Aorta (tissue), 5 donors: ENCODE measurements around the gene INSIG2. TPM values are rescaled to one million over a fixed set of nuclear protein-coding genes. Genes with fewer than 3 reads are reported as not detected.

Source experiments
- ATAC-seq: fragments of 200-7000 bp; cut with Tn5 transposase; one replicate; pipeline ENCODE4 v1.9.1; 2022; ENCODE audit warnings: moderate library complexity; ENCODE audit not compliant: low FRiP score
- DNase-seq, 2 donors: peaks; one replicate each; pipeline ENCODE4 v3.0.0-alpha.2; 2020
- H3K27ac ChIP-seq, 2 donors: one replicate each; pipeline ENCODE4 v1.5.1; 2013; ENCODE audit warnings: low read length in 2 of 2, mild to moderate bottlenecking in 2 of 2, moderate library complexity in 2 of 2, control low read depth in 1 of 2, inconsistent platforms in 1 of 2, low read depth in 1 of 2
- H3K27me3 ChIP-seq, 2 donors: one replicate each; pipeline ENCODE4 v1.6.1; 2013; ENCODE audit warnings: control low read depth in 1 of 2, low read length in 1 of 2, mild to moderate bottlenecking in 1 of 2, moderate library complexity in 1 of 2; ENCODE audit not compliant: insufficient read depth in 2 of 2, control insufficient read depth in 1 of 2
- H3K36me3 ChIP-seq, 2 donors: one replicate each; pipeline ENCODE4 v1.6.1; 2013; ENCODE audit warnings: control low read depth in 1 of 2, low read length in 1 of 2, mild to moderate bottlenecking in 1 of 2; ENCODE audit not compliant: insufficient read depth in 2 of 2, control insufficient read depth in 1 of 2
- H3K4me1 ChIP-seq, 2 donors: one replicate each; pipeline ENCODE4 v1.6.1; 2013; ENCODE audit warnings: low read length in 2 of 2, control low read depth in 1 of 2, mild to moderate bottlenecking in 1 of 2, moderate library complexity in 1 of 2; ENCODE audit not compliant: insufficient read depth in 2 of 2, control insufficient read depth in 1 of 2
- H3K4me3 ChIP-seq, 2 donors: one replicate each; pipeline ENCODE4 v1.5.1; 2013; ENCODE audit warnings: low read length in 2 of 2, control low read depth in 1 of 2, mild to moderate bottlenecking in 1 of 2
- H3K9me3 ChIP-seq: one replicate; pipeline ENCODE4 v1.6.1; 2013; ENCODE audit warnings: mild to moderate bottlenecking, low read length; ENCODE audit not compliant: control insufficient read depth
- WGBS, 2 donors: extraction: QIAGEN DNeasy Blood & Tissue Kit; methylation state at CpG; one replicate each; pipeline ENCODE4 v1.1.7; 2013; 5-methylcytosine and 5-hydroxymethylcytosine counted together
- intact Hi-C, 2 donors: fragments of 100-400 bp; cut with DNase I; formaldehyde crosslinking; loops; one replicate each; pipeline versions ENCODE4 v1.14.2 to v1.15.0; 2022
- polyA plus RNA-seq, 2 donors: library from polyadenylated mRNA; stranded (reverse); fragments of 200-250 nt; gene quantifications; one replicate each; pipeline ENCODE4 v1.2.3, GENCODE V29; 2013
- total RNA-seq, 2 donors: library from RNA; stranded (reverse); fragmentation: NEBNext Ultra II Directional; extraction: Animal tissue kit (Norgen Biotek cat#: 25700); gene quantifications; one replicate each; pipeline ENCODE4 v1.2.1, GENCODE V29; 2021
- donor health status: healthy with polysubstance abuse.
- donor health status: Bipolar disorder and iron deficiency.
- donor health status: DM: no; HTN: no; CAD: no.
- donor health status: DM: no; HTN: no; CAD: no.
- donor health status: DM: yes; HTN: yes; CAD: no.

The INSIG2 gene
- total and polyA plus RNA-seq, 4 donors, result 34.2 to 44.5 (median 39.2) TPM

- no peak overlapping the region for H3K27ac ChIP-seq
- no peaks in the 10 kb centered on the region for H3K9me3 ChIP-seq
- H3K36me3 ChIP-seq, result peaks cover 2 to 9% of the 10 kb centered on the region in 2 donors
- peaks cover 0 to 5% of the 10 kb centered on the region in 2 donors for H3K4me1 ChIP-seq
- DNase-seq (no peak), ATAC-seq (no peak)
- intact Hi-C loops, result no loop called here
- H3K4me3 ChIP-seq, result no peak overlapping the region
- no peaks in the 10 kb centered on the region for H3K27me3 ChIP-seq
- WGBS, 2 donors, result 67 to 86% methylated on average over 1 of the region's 1 CpG
These were observed 10.2 kb downstream of the INSIG2 start for GRCh38 chr2:118098307-118099030.

- ATAC-seq (no peak), DNase-seq (no peak)
- no peaks in the 10 kb centered on the region for H3K4me1 ChIP-seq
- intact Hi-C loops, result no loop called here
- 76 to 83% methylated on average over 6 of the region's 6 CpGs for WGBS, 2 donors
- no peaks in the 10 kb centered on the region for H3K27me3 ChIP-seq
- H3K9me3 ChIP-seq, result no peaks in the 10 kb centered on the region
- peaks cover 2 to 9% of the 10 kb centered on the region in 2 donors for H3K36me3 ChIP-seq
- H3K4me3 ChIP-seq, result no peak overlapping the region
- no peak overlapping the region for H3K27ac ChIP-seq
These were observed 14.3 kb downstream of the INSIG2 start for GRCh38 chr2:118102433-118103082.

- ATAC-seq, result no peak
- no peaks in the 10 kb centered on the region for H3K4me1 ChIP-seq
- H3K27me3 ChIP-seq, result no peaks in the 10 kb centered on the region
- 71 to 87% methylated on average over 2 of the region's 2 CpGs for WGBS, 2 donors
- peaks cover 0 to 6% of the 10 kb centered on the region in 2 donors for H3K36me3 ChIP-seq
- intact Hi-C loops, result no loop called here
- H3K4me3 ChIP-seq, result no peak overlapping the region
- no peak overlapping the region for H3K27ac ChIP-seq
- DNase-seq, result no peak
- no peaks in the 10 kb centered on the region for H3K9me3 ChIP-seq
These were observed 16.0 kb downstream of the INSIG2 start for GRCh38 chr2:118103951-118104940.

- no peaks in the 10 kb centered on the region for H3K27me3 ChIP-seq
- ATAC-seq (no peak), DNase-seq (no peak)
- no peaks in the 10 kb centered on the region for H3K9me3 ChIP-seq
- WGBS, 2 donors, result 86 to 87% methylated on average over 4 of the region's 4 CpGs
- no peak overlapping the region for H3K4me3 ChIP-seq
- intact Hi-C loops, result no loop called here
- H3K27ac ChIP-seq, result no peak overlapping the region
- H3K4me1 ChIP-seq, result no peaks in the 10 kb centered on the region
- H3K36me3 ChIP-seq, result peaks cover 0 to 3% of the 10 kb centered on the region in 2 donors
These were observed 17.2 kb downstream of the INSIG2 start for GRCh38 chr2:118105497-118105896.

- H3K27me3 ChIP-seq, result no peaks in the 10 kb centered on the region
- 82 to 92% methylated on average over 3 of the region's 3 CpGs for WGBS, 2 donors
- no peaks in the 10 kb centered on the region for H3K4me1 ChIP-seq
- intact Hi-C loops, result no loop called here
- H3K36me3 ChIP-seq, result no peaks in the 10 kb centered on the region
- no peak overlapping the region for H3K4me3 ChIP-seq
- H3K9me3 ChIP-seq, result no peaks in the 10 kb centered on the region
- H3K27ac ChIP-seq, result no peak overlapping the region
- DNase-seq (no peak), ATAC-seq (no peak)
These were observed 18.7 kb downstream of the INSIG2 start for GRCh38 chr2:118106926-118107325.

GRCh38 chr2:118110310-118110709, 22.0 kb downstream of the INSIG2 start:
- H3K4me3 ChIP-seq, result no peak overlapping the region
- H3K9me3 ChIP-seq, result no peaks in the 10 kb centered on the region
- H3K36me3 ChIP-seq, result no peaks in the 10 kb centered on the region
- WGBS, 2 donors, result 96 to 97% methylated on average over 3 of the region's 3 CpGs
- no peaks in the 10 kb centered on the region for H3K4me1 ChIP-seq
- DNase-seq (no peak), ATAC-seq (no peak)
- no peaks in the 10 kb centered on the region for H3K27me3 ChIP-seq
- intact Hi-C loops, result no loop called here
- H3K27ac ChIP-seq, result no peak overlapping the region

GRCh38 chr2:118110991-118111390, 22.7 kb downstream of the INSIG2 start:
- no peaks in the 10 kb centered on the region for H3K27me3 ChIP-seq
- no peaks in the 10 kb centered on the region for H3K36me3 ChIP-seq
- intact Hi-C loops, result no loop called here
- no peaks in the 10 kb centered on the region for H3K4me1 ChIP-seq
- no peaks in the 10 kb centered on the region for H3K9me3 ChIP-seq
- ATAC-seq, result no peak
- no peak for DNase-seq
- H3K27ac ChIP-seq, result no peak overlapping the region
- WGBS, 2 donors, result 93 to 98% methylated on average over 1 of the region's 1 CpG
- no peak overlapping the region for H3K4me3 ChIP-seq

GRCh38 chr2:118112771-118113334, 24.6 kb downstream of the INSIG2 start:
- no peak overlapping the region for H3K4me3 ChIP-seq
- no peak for DNase-seq
- H3K4me1 ChIP-seq, result no peaks in the 10 kb centered on the region
- 64 to 65% methylated on average over 4 of the region's 4 CpGs for whole genome bisulfite sequencing, 2 donors
- no peak for ATAC-seq
- H3K27me3 ChIP-seq, result no peaks in the 10 kb centered on the region
- H3K9me3 ChIP-seq, result no peaks in the 10 kb centered on the region
- H3K36me3 ChIP-seq, result no peaks in the 10 kb centered on the region
- H3K27ac ChIP-seq, result no peak overlapping the region
- intact Hi-C loops, result no loop called here
